ENCODE results near the gene SPATS2. TPM values are rescaled to one million over a fixed set of nuclear protein-coding genes. Genes with fewer than 3 reads are reported as not detected.

Gene SPATS2
- total RNA-seq, 1 donor from 2014 or later: 29.9 TPM

DNA sequence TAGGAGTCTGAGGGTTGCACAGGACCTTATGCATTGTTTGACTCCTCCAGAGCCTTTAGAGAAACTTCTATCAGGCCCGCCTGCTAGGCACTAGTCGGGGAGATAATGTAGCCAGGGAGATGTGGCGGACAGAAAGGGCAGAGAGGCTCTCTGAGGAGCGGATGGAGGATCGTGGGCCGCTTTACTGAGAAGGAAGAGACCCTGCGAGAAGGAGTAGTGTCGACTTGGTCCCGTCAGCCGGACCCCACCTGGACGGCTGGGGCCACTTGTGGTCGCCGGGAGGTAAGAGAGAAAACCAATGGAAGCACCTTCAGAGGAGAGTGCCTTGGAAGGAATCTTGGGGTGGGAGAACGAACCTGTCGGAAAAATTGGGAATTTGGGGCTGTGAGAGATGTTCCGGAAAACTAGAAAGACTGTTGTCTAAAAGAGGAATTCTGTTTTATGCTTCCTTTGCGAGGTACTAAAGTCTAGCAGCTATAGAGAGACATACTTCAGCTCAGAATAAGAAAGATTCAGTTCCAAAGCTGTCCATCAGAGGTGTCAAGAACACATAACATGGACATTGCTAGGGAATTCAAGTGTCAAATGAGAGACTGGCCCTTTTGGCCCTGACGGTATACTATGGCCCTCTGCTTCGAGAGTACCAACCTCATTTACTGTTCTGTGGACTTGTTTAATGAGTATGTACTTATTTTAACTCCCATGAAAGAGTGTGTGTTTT is 201.3 kb downstream of the SPATS2 start:
- no peak for DNase-seq (ENCODE audit: low read depth)
- H3K4me3 ChIP-seq (ENCODE audit: low read depth, low read length): peak overlapping the region; percentile 71
- TF ChIP-seq, protein P1, sequence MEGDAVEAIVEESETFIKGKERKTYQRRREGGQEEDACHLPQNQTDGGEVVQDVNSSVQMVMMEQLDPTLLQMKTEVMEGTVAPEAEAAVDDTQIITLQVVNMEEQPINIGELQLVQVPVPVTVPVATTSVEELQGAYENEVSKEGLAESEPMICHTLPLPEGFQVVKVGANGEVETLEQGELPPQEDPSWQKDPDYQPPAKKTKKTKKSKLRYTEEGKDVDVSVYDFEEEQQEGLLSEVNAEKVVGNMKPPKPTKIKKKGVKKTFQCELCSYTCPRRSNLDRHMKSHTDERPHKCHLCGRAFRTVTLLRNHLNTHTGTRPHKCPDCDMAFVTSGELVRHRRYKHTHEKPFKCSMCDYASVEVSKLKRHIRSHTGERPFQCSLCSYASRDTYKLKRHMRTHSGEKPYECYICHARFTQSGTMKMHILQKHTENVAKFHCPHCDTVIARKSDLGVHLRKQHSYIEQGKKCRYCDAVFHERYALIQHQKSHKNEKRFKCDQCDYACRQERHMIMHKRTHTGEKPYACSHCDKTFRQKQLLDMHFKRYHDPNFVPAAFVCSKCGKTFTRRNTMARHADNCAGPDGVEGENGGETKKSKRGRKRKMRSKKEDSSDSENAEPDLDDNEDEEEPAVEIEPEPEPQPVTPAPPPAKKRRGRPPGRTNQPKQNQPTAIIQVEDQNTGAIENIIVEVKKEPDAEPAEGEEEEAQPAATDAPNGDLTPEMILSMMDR (conservative IDR thresholded peaks at IDR 0.05; ENCODE audit: low read depth, low read length): no peak

Other genes with a start within 250 kb of the SPATS2 start
- gene TUBA1B, start 236.1 kb upstream of the SPATS2 start, total RNA-seq: 2,565 and 4,770 TPM in 2 replicates
- gene TUBA1A, start 178.4 kb upstream of the SPATS2 start, total RNA-seq: 929 and 1,025 TPM in 2 replicates
- gene TUBA1C, start 102.4 kb upstream of the SPATS2 start, total RNA-seq: 1,483 and 2,573 TPM in 2 replicates
- gene PRPH, start 72.3 kb upstream of the SPATS2 start, total RNA-seq: 1.1 TPM in 1 of 2 replicates, not detected in the other
- 31.7 and 45.4 TPM in 2 replicates for gene TROAP, start 44.2 kb upstream of the SPATS2 start, total RNA-seq
- not detected in 2 replicates for gene C1QL4, start 30.3 kb upstream of the SPATS2 start, total RNA-seq
- 0.40 and 1.0 TPM in 2 replicates for gene DNAJC22, start 20.6 kb upstream of the SPATS2 start, total RNA-seq
- gene KCNH3, start 171.6 kb downstream of the SPATS2 start, total RNA-seq: 0.07 and 0.12 TPM in 2 replicates
- gene MCRS1, start 200.7 kb downstream of the SPATS2 start, total RNA-seq: 62.4 and 118 TPM in 2 replicates
- 0.07 TPM in 1 of 2 replicates, not detected in the other for gene FAM186B, start 238.2 kb downstream of the SPATS2 start, total RNA-seq